Fibroblast of skin of right biceps (primary cell): ENCODE results near the gene VASN.
A peak's percentile ranks its signal among the peaks of the same experiment; 100 is the strongest.
"Not testable (repeated sequence)": the region's sequence is repeated elsewhere in the genome, so short reads cannot be mapped to it uniquely, and the experiment has no call there.

Source experiments
- DNase-seq: peaks from one replicate; pipeline ENCODE4 v3.0.0-alpha.2; 2013

VASN gene

GRCh38 chr16:4386451-4386805 is 14.8 kb downstream of the VASN start:
- DNase-seq, result no peak

GRCh38 chr16:4386951-4387565 is 15.4 kb downstream of the VASN start:
- no peak for DNase-seq

- DNase-seq, result no peak
Observed at GRCh38 chr16:4387781-4388180, 16.1 kb downstream of the VASN start.

GRCh38 chr16:4388271-4389021 is 16.8 kb downstream of the VASN start:
- DNase-seq, result peak; percentile 56

- no peak for DNase-seq
Observed at GRCh38 chr16:4389051-4389955, 17.7 kb downstream of the VASN start.

GRCh38 chr16:4390266-4391260 is 18.9 kb downstream of the VASN start:
- DNase-seq, result no peak

GRCh38 chr16:4391631-4392381 is 20.2 kb downstream of the VASN start:
- no peak for DNase-seq

GRCh38 chr16:4392382-4393239 is 21.0 kb downstream of the VASN start:
- peak; percentile 92 for DNase-seq

GRCh38 chr16:4393240-4393600 is 21.6 kb downstream of the VASN start:
- DNase-seq, result no peak

GRCh38 chr16:4393850-4394249 is 22.2 kb downstream of the VASN start:
- not testable (repeated sequence) for DNase-seq

GRCh38 chr16:4395055-4395726 is 23.5 kb downstream of the VASN start:
- DNase-seq, result no peak

- DNase-seq, result no peak
Observed at GRCh38 chr16:4399001-4399730, 27.5 kb downstream of the VASN start.

GRCh38 chr16:4401094-4401501 is 29.4 kb downstream of the VASN start:
- DNase-seq, result no peak

GRCh38 chr16:4401510-4401909 is 29.9 kb downstream of the VASN start:
- DNase-seq, result no peak

GRCh38 chr16:4402439-4403132 is 30.9 kb downstream of the VASN start:
- DNase-seq, result peak; percentile 69

- no peak for DNase-seq
Observed at GRCh38 chr16:4403133-4403949, 31.7 kb downstream of the VASN start.

GRCh38 chr16:4404247-4404966 is 32.8 kb downstream of the VASN start:
- DNase-seq, result peak; percentile 52
